GM12801 (cell line): ENCODE measurements around the gene RNU7-1.

ENCODE experiments used
- CTCF ChIP-seq: IDR thresholded peaks from one replicate; pipeline ENCODE4 v1.5.1; 2011; ENCODE audit warnings: control low read depth; ENCODE audit not compliant: insufficient read length; ENCODE audit errors: extremely low read depth

Gene RNU7-1

GRCh38 chr12:6936636-6937480, 6.8 kb upstream of the RNU7-1 start:
- no peak for TF ChIP-seq CTCF

GRCh38 chr12:6937481-6938352, 5.9 kb upstream of the RNU7-1 start:
- TF ChIP-seq CTCF = peak; percentile 19

- TF ChIP-seq CTCF = no peak
These were observed 5.0 kb upstream of the RNU7-1 start for GRCh38 chr12:6938353-6939190.

GRCh38 chr12:6939191-6939540, 4.5 kb upstream of the RNU7-1 start:
- TF ChIP-seq CTCF = no peak

GRCh38 chr12:6941267-6941666, 2.3 kb upstream of the RNU7-1 start:
- TF ChIP-seq CTCF = no peak

- no peak for TF ChIP-seq CTCF
These were observed 1.8 kb upstream of the RNU7-1 start for GRCh38 chr12:6941782-6942181.

- TF ChIP-seq CTCF = no peak
These were observed 1.3 kb upstream of the RNU7-1 start for GRCh38 chr12:6942331-6942665.
